Ramos (cell line): Measurements from ENCODE around the gene ZNF25.
"Not testable (repeated sequence)": the region's sequence is repeated elsewhere in the genome, so short reads cannot be mapped to it uniquely, and the experiment has no call there.

ENCODE experiments used
- in situ Hi-C: fragments of 300-500 bp; cut with MboI; formaldehyde crosslinking; loops from one replicate; pipeline ENCODE4 v1.14.3; 2022; ENCODE audit warnings: low sequenced_read_pairs; ENCODE audit not compliant: unreplicated experiment

ZNF25 gene

GRCh38 chr10:37976091-37976879 lies at the start of gene ZNF25:
ZNF25 (minus strand) TSS chr10:37976647; CDS start chr10:37971722, 4,925 bp downstream.
- in situ Hi-C loops = no loop called here

- in situ Hi-C loops = no loop called here
Measured at GRCh38 chr10:38025283-38025682, 48.8 kb upstream of the ZNF25 start.

- in situ Hi-C loops = not testable (repeated sequence)
Measured at GRCh38 chr10:38019124-38019523, 42.7 kb upstream of the ZNF25 start.

GRCh38 chr10:38016354-38016753 lies 39.9 kb upstream of the ZNF25 start:
- in situ Hi-C loops = no loop called here

GRCh38 chr10:38010119-38010903 lies 33.9 kb upstream of the ZNF25 start, which contains the start of gene ZNF33A:
ZNF33A (plus strand) TSS chr10:38010675; CDS start chr10:38012342, 1,667 bp downstream.
- in situ Hi-C loops = no loop called here

- in situ Hi-C loops = no loop called here
Measured at GRCh38 chr10:38007991-38008390, 31.5 kb upstream of the ZNF25 start.

- in situ Hi-C loops = no loop called here
Measured at GRCh38 chr10:38007551-38007950, 31.1 kb upstream of the ZNF25 start.

GRCh38 chr10:38003588-38003987 lies 27.1 kb upstream of the ZNF25 start:
- in situ Hi-C loops = no loop called here

- in situ Hi-C loops = no loop called here
Measured at GRCh38 chr10:38003026-38003425, 26.6 kb upstream of the ZNF25 start.

GRCh38 chr10:38000474-38000873 lies 24.0 kb upstream of the ZNF25 start:
- in situ Hi-C loops = not testable (repeated sequence)

GRCh38 chr10:37998920-37999319 lies 22.5 kb upstream of the ZNF25 start:
- in situ Hi-C loops = not testable (repeated sequence)

- in situ Hi-C loops = no loop called here
Measured at GRCh38 chr10:37992083-37992482, 15.6 kb upstream of the ZNF25 start.

GRCh38 chr10:37991655-37992054 lies 15.2 kb upstream of the ZNF25 start:
- in situ Hi-C loops = no loop called here

GRCh38 chr10:37976880-37977203 lies 395 bp upstream of the ZNF25 start:
- in situ Hi-C loops = no loop called here

- in situ Hi-C loops = no loop called here
Measured at GRCh38 chr10:37975401-37975991, 951 bp downstream of the ZNF25 start.

- in situ Hi-C loops = no loop called here
Measured at GRCh38 chr10:37972396-37972795, 4.1 kb downstream of the ZNF25 start.

- in situ Hi-C loops = no loop called here
Measured at GRCh38 chr10:37965006-37965405, 11.4 kb downstream of the ZNF25 start.

- in situ Hi-C loops = no loop called here
Measured at GRCh38 chr10:37960591-37961137, 15.8 kb downstream of the ZNF25 start.

GRCh38 chr10:37957841-37958240 lies 18.6 kb downstream of the ZNF25 start:
- in situ Hi-C loops = no loop called here

GRCh38 chr10:37952926-37953325 lies 23.5 kb downstream of the ZNF25 start:
- in situ Hi-C loops = no loop called here
